ENCODE data around the gene PEX26. TPM values are rescaled to one million over a fixed set of nuclear protein-coding genes. Genes with fewer than 3 reads are reported as not detected.
"Not testable (repeated sequence)": the region's sequence is repeated elsewhere in the genome, so short reads cannot be mapped to it uniquely, and the experiment has no call there.

Gene PEX26
- total RNA-seq: 24.7 and 36.2 TPM in 2 replicates

- DNase-seq (ENCODE audit: low read depth, low spot score): peak; percentile 76
Observed at GRCh38 chr22:18077639-18078328, at the start of gene PEX26. PEX26 (plus strand) TSS chr22:18077990; CDS start chr22:18078377, 387 bp downstream.

- no peak for DNase-seq (ENCODE audit: low read depth, low spot score)
Observed at GRCh38 chr22:18028817-18029527, 48.8 kb upstream of the PEX26 start.

GRCh38 chr22:18029686-18030267, 48.0 kb upstream of the PEX26 start:
- no peak for DNase-seq (ENCODE audit: low read depth, low spot score)

- no peak for DNase-seq (ENCODE audit: low read depth, low spot score)
Observed at GRCh38 chr22:18031695-18032454, 45.9 kb upstream of the PEX26 start.

- no peak for DNase-seq (ENCODE audit: low read depth, low spot score)
Observed at GRCh38 chr22:18032455-18033101, 45.2 kb upstream of the PEX26 start.

GRCh38 chr22:18033204-18033998, 44.4 kb upstream of the PEX26 start:
- DNase-seq (ENCODE audit: low read depth, low spot score): no peak

GRCh38 chr22:18034076-18034475, 43.7 kb upstream of the PEX26 start:
- no peak for DNase-seq (ENCODE audit: low read depth, low spot score)

GRCh38 chr22:18035751-18036150, 42.0 kb upstream of the PEX26 start:
- no peak for DNase-seq (ENCODE audit: low read depth, low spot score)

- not testable (repeated sequence) for DNase-seq (ENCODE audit: low read depth, low spot score)
Observed at GRCh38 chr22:18040898-18041297, 36.9 kb upstream of the PEX26 start.

- DNase-seq (ENCODE audit: low read depth, low spot score): no peak
Observed at GRCh38 chr22:18042685-18043084, 35.1 kb upstream of the PEX26 start.

GRCh38 chr22:18044548-18045271, 33.1 kb upstream of the PEX26 start:
- no peak for DNase-seq (ENCODE audit: low read depth, low spot score)

GRCh38 chr22:18045794-18046193, 32.0 kb upstream of the PEX26 start:
- DNase-seq (ENCODE audit: low read depth, low spot score): no peak

- DNase-seq (ENCODE audit: low read depth, low spot score): no peak
Observed at GRCh38 chr22:18048041-18048440, 29.7 kb upstream of the PEX26 start.

- DNase-seq (ENCODE audit: low read depth, low spot score): no peak
Observed at GRCh38 chr22:18048441-18048898, 29.3 kb upstream of the PEX26 start.

GRCh38 chr22:18050065-18050464, 27.7 kb upstream of the PEX26 start:
- no peak for DNase-seq (ENCODE audit: low read depth, low spot score)

- not testable (repeated sequence) for DNase-seq (ENCODE audit: low read depth, low spot score)
Observed at GRCh38 chr22:18051113-18051512, 26.7 kb upstream of the PEX26 start.

- DNase-seq (ENCODE audit: low read depth, low spot score): not testable (repeated sequence)
Observed at GRCh38 chr22:18053216-18053946, 24.4 kb upstream of the PEX26 start.

GRCh38 chr22:18055619-18056160, 22.1 kb upstream of the PEX26 start:
- no peak for DNase-seq (ENCODE audit: low read depth, low spot score)
